NB4 (cell line): ENCODE measurements around the gene SCAI.

ENCODE experiments used
- DNase-seq: peaks from one replicate; pipeline ENCODE4 v3.0.0; 2010; ENCODE audit warnings: low read depth
- H3K4me3 ChIP-seq: one replicate; pipeline ENCODE4 v1.5.1; 2011; ENCODE audit warnings: mild to moderate bottlenecking, low read depth, low read length, moderate library complexity
- CTCF ChIP-seq: IDR thresholded peaks from one replicate; pipeline ENCODE4 v1.5.1; 2012; ENCODE audit warnings: low read depth, low read length
- MAX ChIP-seq: IDR thresholded peaks from 2 replicates; pipeline ENCODE4 v1.6.1; 2011; ENCODE audit warnings: low read depth, low read length
- MYC ChIP-seq: IDR thresholded peaks from 2 replicates; pipeline ENCODE4 v1.6.1; 2011; ENCODE audit warnings: low read depth, low read length
- POLR2A ChIP-seq: IDR thresholded peaks from 2 replicates; pipeline ENCODE4 v1.6.1; 2011; ENCODE audit warnings: mild to moderate bottlenecking; ENCODE audit not compliant: insufficient read length; ENCODE audit errors: extremely low read depth

The SCAI gene

GRCh38 chr9:124908098-124908497 is 235.2 kb downstream of the SCAI start:
- no peak overlapping the region for H3K4me3 ChIP-seq
- peak; percentile 46 for DNase-seq
- no peak for TF ChIP-seq POLR2A
- no peak for TF ChIP-seq MYC
- no peak for TF ChIP-seq MAX
- TF ChIP-seq CTCF: no peak

GRCh38 chr9:124906966-124907365 is 236.4 kb downstream of the SCAI start:
- H3K4me3 ChIP-seq: no peak overlapping the region
- TF ChIP-seq POLR2A (no peak), CTCF (no peak), MAX (no peak), MYC (no peak)
- DNase-seq: no peak

GRCh38 chr9:124899845-124900244 is 243.5 kb downstream of the SCAI start:
- no peak for DNase-seq
- no peak for TF ChIP-seq MYC
- no peak for TF ChIP-seq POLR2A
- TF ChIP-seq MAX: no peak
- H3K4me3 ChIP-seq: no peak overlapping the region

GRCh38 chr9:124897570-124898460 is 245.5 kb downstream of the SCAI start:
- TF ChIP-seq POLR2A: no peak
- TF ChIP-seq MAX: no peak
- TF ChIP-seq MYC: no peak
- TF ChIP-seq CTCF: no peak
- no peak for DNase-seq
- no peak overlapping the region for H3K4me3 ChIP-seq

- TF ChIP-seq MAX: no peak
- TF ChIP-seq CTCF: peak; percentile 56
- no peak for TF ChIP-seq MYC
- peak; percentile 76 for DNase-seq
- no peak overlapping the region for H3K4me3 ChIP-seq
Observed at GRCh38 chr9:124894741-124895170, 248.6 kb downstream of the SCAI start.

- no peak overlapping the region for H3K4me3 ChIP-seq
- no peak for TF ChIP-seq MYC
- TF ChIP-seq POLR2A: no peak
- DNase-seq: no peak
Observed at GRCh38 chr9:124894035-124894740, 249.1 kb downstream of the SCAI start.
